ENCODE results near the gene IARS2.

Gene IARS2

DNA sequence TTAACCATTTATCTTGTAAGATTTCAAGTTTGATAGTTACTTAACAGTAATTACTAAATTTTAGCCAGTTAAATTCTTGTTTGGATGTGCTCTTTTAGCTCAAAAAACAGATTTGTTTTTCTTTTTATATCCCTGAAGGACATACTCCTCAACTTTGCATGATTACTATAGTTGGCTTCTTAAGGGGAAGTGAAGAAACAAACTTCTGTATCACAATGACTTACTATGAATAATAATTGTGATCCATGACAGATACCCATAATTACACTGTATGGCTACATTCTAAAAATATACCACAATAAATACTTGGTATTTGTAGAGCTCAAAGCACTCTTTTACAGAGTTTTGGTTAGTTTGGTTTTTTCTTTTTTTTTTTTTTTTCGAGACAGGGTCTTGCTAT, 55.8 kb downstream of the IARS2 start:
- TF ChIP-seq, protein P1, sequence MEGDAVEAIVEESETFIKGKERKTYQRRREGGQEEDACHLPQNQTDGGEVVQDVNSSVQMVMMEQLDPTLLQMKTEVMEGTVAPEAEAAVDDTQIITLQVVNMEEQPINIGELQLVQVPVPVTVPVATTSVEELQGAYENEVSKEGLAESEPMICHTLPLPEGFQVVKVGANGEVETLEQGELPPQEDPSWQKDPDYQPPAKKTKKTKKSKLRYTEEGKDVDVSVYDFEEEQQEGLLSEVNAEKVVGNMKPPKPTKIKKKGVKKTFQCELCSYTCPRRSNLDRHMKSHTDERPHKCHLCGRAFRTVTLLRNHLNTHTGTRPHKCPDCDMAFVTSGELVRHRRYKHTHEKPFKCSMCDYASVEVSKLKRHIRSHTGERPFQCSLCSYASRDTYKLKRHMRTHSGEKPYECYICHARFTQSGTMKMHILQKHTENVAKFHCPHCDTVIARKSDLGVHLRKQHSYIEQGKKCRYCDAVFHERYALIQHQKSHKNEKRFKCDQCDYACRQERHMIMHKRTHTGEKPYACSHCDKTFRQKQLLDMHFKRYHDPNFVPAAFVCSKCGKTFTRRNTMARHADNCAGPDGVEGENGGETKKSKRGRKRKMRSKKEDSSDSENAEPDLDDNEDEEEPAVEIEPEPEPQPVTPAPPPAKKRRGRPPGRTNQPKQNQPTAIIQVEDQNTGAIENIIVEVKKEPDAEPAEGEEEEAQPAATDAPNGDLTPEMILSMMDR (IDR thresholded peaks at IDR 0.05): no peak

GRCh38 chr1:220151454-220151853, 57.5 kb downstream of the IARS2 start:
- TF ChIP-seq, protein P1 (IDR thresholded peaks at IDR 0.05): no peak

GRCh38 chr1:220153147-220153546, 59.2 kb downstream of the IARS2 start:
- TF ChIP-seq, protein P1 (IDR thresholded peaks at IDR 0.05): no peak

DNA sequence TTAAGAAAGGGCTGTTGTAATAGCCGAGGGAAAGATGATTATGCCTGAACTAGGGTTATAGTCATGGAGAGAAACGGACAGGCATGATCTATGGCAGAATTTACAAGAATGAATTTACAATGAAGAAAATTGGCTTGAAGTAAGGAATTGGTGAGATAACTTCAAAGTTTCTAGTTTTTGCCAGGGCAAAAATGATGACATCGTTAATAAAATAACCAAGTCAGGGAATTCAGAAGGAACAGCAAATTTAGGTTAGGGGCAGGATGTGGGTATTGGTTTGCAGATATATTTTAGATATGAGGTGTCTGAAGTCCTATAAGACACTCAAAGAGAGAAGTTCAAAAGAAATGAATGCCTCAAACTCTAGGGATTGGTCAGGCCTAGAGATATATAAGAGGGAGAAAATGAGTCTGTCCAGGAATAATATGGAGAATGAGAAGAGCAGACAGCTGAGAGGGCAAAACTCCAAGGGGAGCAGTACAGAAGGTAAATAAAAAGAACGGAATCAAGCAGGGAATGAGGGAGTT, 62.8 kb downstream of the IARS2 start:
- TF ChIP-seq, protein P1 (IDR thresholded peaks at IDR 0.05): no peak

DNA sequence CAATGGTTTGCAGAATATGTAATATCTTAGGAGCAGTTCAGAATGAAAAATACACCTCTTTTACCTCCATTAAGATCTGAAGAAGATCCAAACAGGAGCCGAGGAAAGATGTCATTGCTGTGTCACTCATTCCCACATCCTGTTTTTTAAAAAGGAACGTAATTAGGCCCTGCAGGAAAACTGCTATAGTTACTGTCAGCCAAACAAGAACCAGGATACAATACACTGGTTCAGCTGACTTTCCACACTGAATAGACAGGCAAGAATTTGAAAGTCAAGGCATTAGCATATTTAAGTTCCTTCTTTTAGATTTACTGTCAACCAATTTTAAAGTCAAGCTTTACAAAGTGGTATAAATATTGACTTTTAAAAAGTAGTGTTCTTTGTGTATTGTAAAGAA, 63.8 kb downstream of the IARS2 start:
- TF ChIP-seq, protein P1 (IDR thresholded peaks at IDR 0.05): no peak

- TF ChIP-seq, protein P1 (IDR thresholded peaks at IDR 0.05): no peak
Measured at GRCh38 chr1:220159041-220159440, 65.1 kb downstream of the IARS2 start.

- TF ChIP-seq, protein P1 (IDR thresholded peaks at IDR 0.05): no peak
Measured at GRCh38 chr1:220160027-220160426, 66.1 kb downstream of the IARS2 start.

DNA sequence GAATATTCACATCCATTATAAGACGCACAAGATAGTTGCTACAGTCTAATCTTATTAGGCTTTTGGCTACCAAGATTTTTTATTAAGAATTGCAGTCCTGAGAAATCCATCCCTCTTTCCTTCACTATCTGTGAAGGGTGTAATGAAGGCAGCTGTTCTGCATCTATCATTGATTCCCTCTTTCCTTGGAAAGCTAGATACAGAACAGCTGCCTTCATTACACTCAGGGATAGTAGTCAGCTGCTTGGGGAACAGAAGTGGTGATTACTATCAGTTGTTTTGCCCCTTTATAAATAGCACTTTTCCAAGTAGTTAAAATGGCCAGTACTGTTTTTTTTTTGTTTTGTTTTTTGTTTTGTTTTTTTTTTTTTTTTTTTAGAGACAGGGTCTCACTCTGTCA, 70.2 kb downstream of the IARS2 start:
- TF ChIP-seq, protein P1 (IDR thresholded peaks at IDR 0.05): no peak

All from LNCAP (cell line).